ENCODE results near the gene ZNG1B.
"Not testable (repeated sequence)": the region's sequence is repeated elsewhere in the genome, so short reads cannot be mapped to it uniquely, and the experiment has no call there.

- TF ChIP-seq EZH2 (IDR thresholded peaks at IDR 0.05; ENCODE audit: low read length); CTCF (optimal IDR thresholded peaks at IDR 0.05 in 1 of 3, IDR thresholded peaks at IDR 0.05 in 1 of 3, conservative IDR thresholded peaks at IDR 0.05 in 1 of 3; ENCODE audit: extremely low read depth in 1 of 3, insufficient read depth in 2 of 3, low read length in 3 of 3): not testable (repeated sequence)
Observed at GRCh38 chr2:113540834-113541203, 103.3 kb downstream of the ZNG1B start.
